MM.1S (cell line): Measurements from ENCODE around the gene ARHGEF40.

Experiments used
- DNase-seq: peaks from one replicate; pipeline ENCODE4 v3.0.0-alpha.2; 2015
- H2AFZ ChIP-seq: fragments of 300-600 bp; sonication (generic); 2 replicates; pipeline ENCODE4 v1.6.0; 2016; ENCODE audit warnings: antibody characterized with exemption, low read length
- H3F3A ChIP-seq: fragments of 300-600 bp; sonication (generic); 2 replicates; pipeline ENCODE4 v1.6.1; 2016; ENCODE audit warnings: mild to moderate bottlenecking, antibody characterized with exemption, low read length, moderate library complexity, mixed read lengths; ENCODE audit not compliant: insufficient read depth
- H3K27ac ChIP-seq: fragments of 300-600 bp; sonication (generic); 2 replicates; pipeline ENCODE4 v1.5.1; 2016; ENCODE audit warnings: mild to moderate bottlenecking, low read length
- H3K27me3 ChIP-seq: fragments of 300-600 bp; sonication (generic); replicated peaks from 2 replicates; pipeline ENCODE4 v1.6.0; 2016; ENCODE audit warnings: low read length; ENCODE audit not compliant: insufficient read depth
- H3K36me3 ChIP-seq: fragments of 300-600 bp; sonication (generic); replicated peaks from 2 replicates; pipeline ENCODE4 v1.6.1; 2016; ENCODE audit warnings: mild to moderate bottlenecking, low read length, mixed read lengths; ENCODE audit not compliant: insufficient read depth
- H3K4me1 ChIP-seq: fragments of 300-600 bp; sonication (generic); 2 replicates; pipeline ENCODE4 v1.6.1; 2016; ENCODE audit warnings: low read length, mixed read lengths
- H3K4me2 ChIP-seq: fragments of 300-600 bp; sonication (generic); 2 replicates; pipeline ENCODE4 v1.6.0; 2016; ENCODE audit warnings: low read depth, low read length
- H3K4me3 ChIP-seq: fragments of 300-600 bp; sonication (generic); 2 replicates; pipeline ENCODE4 v1.5.1; 2016; ENCODE audit warnings: low read length, mixed read lengths
- H3K79me2 ChIP-seq: fragments of 300-600 bp; sonication (generic); 2 replicates; pipeline ENCODE4 v1.6.1; 2016; ENCODE audit warnings: mixed run types, low read length, mixed read lengths
- H3K9ac ChIP-seq: fragments of 300-600 bp; sonication (generic); 2 replicates; pipeline ENCODE4 v1.6.1; 2016; ENCODE audit warnings: low read length, mixed read lengths
- H3K9me2 ChIP-seq: fragments of 300-600 bp; sonication (generic); replicated peaks from 2 replicates; pipeline ENCODE4 v1.6.1; 2016; ENCODE audit warnings: mild to moderate bottlenecking, low read length, mixed read lengths; ENCODE audit not compliant: insufficient read depth
- H3K9me3 ChIP-seq: fragments of 300-600 bp; sonication (generic); replicated peaks from 2 replicates; pipeline ENCODE4 v1.6.1; 2016; ENCODE audit warnings: mild to moderate bottlenecking, low read length, mixed read lengths; ENCODE audit not compliant: insufficient read depth
- H4K20me1 ChIP-seq: fragments of 300-600 bp; sonication (generic); 2 replicates; pipeline ENCODE4 v1.6.1; 2016; ENCODE audit warnings: mild to moderate bottlenecking, low read length, moderate library complexity, mixed read lengths; ENCODE audit not compliant: insufficient read depth
- EZH2 ChIP-seq: fragments of 300-600 bp; sonication (generic); optimal IDR thresholded peaks from 2 replicates; pipeline ENCODE3; 2017; ENCODE audit warnings: low read depth, mild to moderate bottlenecking, antibody characterized with exemption, low read length, mixed read lengths
- EZH2phosphoT487 ChIP-seq: fragments of 300-600 bp; sonication (generic); IDR thresholded peaks from 2 replicates; pipeline ENCODE4 v1.6.1; 2018; ENCODE audit warnings: antibody characterized with exemption, low read length
- TF ChIP-seq, protein P1 (sequence below): fragments of 300-600 bp; sonication (generic); IDR thresholded peaks from 2 replicates; pipeline ENCODE4 v1.5.1; 2016; ENCODE audit warnings: antibody characterized with exemption, low read length, mixed read lengths

ARHGEF40 gene

DNA sequence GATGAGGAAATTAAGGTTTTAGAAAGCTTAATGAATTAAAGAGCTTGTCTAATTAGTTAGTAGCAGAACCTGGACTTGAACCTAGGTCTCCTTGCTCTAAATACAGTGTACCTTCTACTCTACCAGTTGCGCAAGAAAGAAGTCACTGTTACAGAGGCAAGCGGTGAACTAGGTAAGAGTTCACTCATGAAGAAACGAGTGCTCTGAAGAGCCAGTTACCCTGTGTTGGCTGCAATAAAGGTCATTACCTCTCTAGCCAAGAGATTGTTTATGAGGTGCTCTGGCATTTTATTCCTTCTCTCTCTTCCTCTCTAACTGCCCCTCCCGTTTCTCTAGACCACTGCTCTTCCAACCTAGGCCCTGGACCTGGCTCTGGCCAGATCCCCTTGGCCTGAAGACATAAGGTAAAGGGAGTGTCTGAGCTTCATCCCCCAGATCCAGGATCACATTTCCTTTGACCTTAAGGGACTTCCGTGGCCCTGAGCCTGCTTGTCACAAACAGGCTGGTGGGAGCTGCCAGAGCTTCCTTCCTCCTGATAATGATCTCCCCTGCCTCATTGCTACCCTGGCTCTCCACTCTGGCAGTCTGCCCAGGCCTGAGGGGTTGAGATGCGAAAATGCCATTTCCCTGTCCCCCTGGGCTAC lies 26.0 kb upstream of the ARHGEF40 start:
- Histone ChIP-seq H3K4me1 (no peaks in the 10 kb centered on the region), H3K4me2 (no peak overlapping the region), H3K4me3 (no peak overlapping the region), H3K27me3 (no peaks in the 10 kb centered on the region), H4K20me1 (no peaks in the 10 kb centered on the region), H2AFZ (no peak overlapping the region), H3F3A (no peaks in the 10 kb centered on the region), H3K9me3 (no peaks in the 10 kb centered on the region), H3K79me2 (no peaks in the 10 kb centered on the region), H3K9me2 (no peaks in the 10 kb centered on the region), H3K27ac (no peak overlapping the region), H3K9ac (no peak overlapping the region), H3K36me3 (no peaks in the 10 kb centered on the region)
- no peak for DNase-seq
- TF ChIP-seq, protein P1, sequence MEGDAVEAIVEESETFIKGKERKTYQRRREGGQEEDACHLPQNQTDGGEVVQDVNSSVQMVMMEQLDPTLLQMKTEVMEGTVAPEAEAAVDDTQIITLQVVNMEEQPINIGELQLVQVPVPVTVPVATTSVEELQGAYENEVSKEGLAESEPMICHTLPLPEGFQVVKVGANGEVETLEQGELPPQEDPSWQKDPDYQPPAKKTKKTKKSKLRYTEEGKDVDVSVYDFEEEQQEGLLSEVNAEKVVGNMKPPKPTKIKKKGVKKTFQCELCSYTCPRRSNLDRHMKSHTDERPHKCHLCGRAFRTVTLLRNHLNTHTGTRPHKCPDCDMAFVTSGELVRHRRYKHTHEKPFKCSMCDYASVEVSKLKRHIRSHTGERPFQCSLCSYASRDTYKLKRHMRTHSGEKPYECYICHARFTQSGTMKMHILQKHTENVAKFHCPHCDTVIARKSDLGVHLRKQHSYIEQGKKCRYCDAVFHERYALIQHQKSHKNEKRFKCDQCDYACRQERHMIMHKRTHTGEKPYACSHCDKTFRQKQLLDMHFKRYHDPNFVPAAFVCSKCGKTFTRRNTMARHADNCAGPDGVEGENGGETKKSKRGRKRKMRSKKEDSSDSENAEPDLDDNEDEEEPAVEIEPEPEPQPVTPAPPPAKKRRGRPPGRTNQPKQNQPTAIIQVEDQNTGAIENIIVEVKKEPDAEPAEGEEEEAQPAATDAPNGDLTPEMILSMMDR, result no peak
- TF ChIP-seq EZH2phosphoT487 (no peak), EZH2 (no peak)

DNA sequence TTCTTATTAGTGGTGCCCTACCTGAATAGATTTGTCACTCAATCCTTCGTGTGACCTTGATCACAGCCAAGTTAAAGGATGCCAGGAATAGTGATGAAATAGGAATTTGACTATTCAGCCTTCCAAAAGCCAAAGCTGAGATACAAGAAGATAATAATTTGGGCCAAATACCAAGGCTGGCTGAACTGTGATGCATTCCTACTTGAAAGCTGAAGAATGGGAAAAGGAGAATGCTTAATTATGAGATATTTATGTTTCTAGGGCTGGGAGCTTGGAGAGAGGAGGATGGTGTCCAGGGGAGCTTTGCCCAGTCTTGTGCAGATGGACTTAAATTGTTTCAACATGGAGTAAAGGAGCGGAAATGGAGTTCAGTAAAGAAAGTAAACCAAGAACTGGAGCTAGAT lies 22.7 kb upstream of the ARHGEF40 start:
- Histone ChIP-seq H3K9me3 (no peaks in the 10 kb centered on the region), H3K4me1 (no peaks in the 10 kb centered on the region), H2AFZ (no peak overlapping the region), H3K9me2 (no peaks in the 10 kb centered on the region), H3K36me3 (no peaks in the 10 kb centered on the region), H3K9ac (no peak overlapping the region), H3K4me2 (no peak overlapping the region), H3K79me2 (no peaks in the 10 kb centered on the region), H3F3A (no peaks in the 10 kb centered on the region), H3K4me3 (no peak overlapping the region), H3K27ac (no peak overlapping the region), H4K20me1 (no peaks in the 10 kb centered on the region), H3K27me3 (no peaks in the 10 kb centered on the region)
- TF ChIP-seq EZH2phosphoT487 (no peak), EZH2 (no peak)
- TF ChIP-seq, protein P1, result no peak
- no peak for DNase-seq

DNA sequence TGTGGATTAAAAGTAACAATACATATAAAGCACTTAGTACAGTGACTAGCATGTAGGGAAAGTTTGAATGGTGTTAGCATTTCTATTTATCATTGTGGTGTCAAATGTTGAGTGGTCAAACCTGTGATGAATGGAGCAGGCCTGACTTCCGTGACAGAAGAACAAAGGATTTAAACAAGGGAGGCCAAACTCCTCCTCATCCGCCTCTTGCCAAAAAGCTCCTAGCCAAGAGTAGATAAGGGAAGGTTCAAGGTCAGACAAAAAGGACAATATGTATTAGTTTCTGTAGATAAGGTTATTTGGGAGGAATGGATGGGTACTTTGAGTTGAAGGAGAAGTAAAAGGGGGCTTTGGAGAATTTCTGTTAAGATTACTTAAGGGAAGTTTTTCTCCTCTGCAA lies 21.5 kb upstream of the ARHGEF40 start:
- Histone ChIP-seq H3K4me3 (no peak overlapping the region), H4K20me1 (no peaks in the 10 kb centered on the region), H3K79me2 (no peaks in the 10 kb centered on the region), H3K36me3 (no peaks in the 10 kb centered on the region), H3K9me3 (no peaks in the 10 kb centered on the region), H3K27me3 (no peaks in the 10 kb centered on the region), H3K4me1 (no peaks in the 10 kb centered on the region), H3F3A (no peaks in the 10 kb centered on the region), H3K9ac (no peak overlapping the region), H3K27ac (no peak overlapping the region), H2AFZ (no peak overlapping the region), H3K9me2 (no peaks in the 10 kb centered on the region), H3K4me2 (no peak overlapping the region)
- TF ChIP-seq, protein P1, result no peak
- TF ChIP-seq EZH2phosphoT487, result no peak
- TF ChIP-seq EZH2, result no peak
- DNase-seq, result no peak
